ENCODE data around the gene DLST. TPM values are rescaled to one million over a fixed set of nuclear protein-coding genes. Genes with fewer than 3 reads are reported as not detected.

DLST gene
- total and polyA plus RNA-seq, 3 donors from 2014 or later = 82.0 to 98.1 (median 82.8) TPM

GRCh38 chr14:74898083-74898482 is 16.4 kb downstream of the DLST start:
- H3K27ac ChIP-seq = no peak overlapping the region
- intact Hi-C loops (cut with DNase I; ENCODE audit: low total_unique reads) = no loop called here
- 91 to 97% methylated on average over 2 of the region's 2 CpGs for WGBS, 2 donors
- TF ChIP-seq POLR2A (IDR thresholded peaks at IDR 0.05) = no peak
- no peak for TF ChIP-seq CTCF (IDR thresholded peaks at IDR 0.05)
- no peaks in the 10 kb centered on the region for H3K36me3 ChIP-seq (ENCODE audit: low read depth, missing control alignments)
- H3K9me3 ChIP-seq = no peaks in the 10 kb centered on the region
- no peaks in the 10 kb centered on the region for H3K27me3 ChIP-seq
- no peak for DNase-seq
- no peaks in the 10 kb centered on the region for H3K4me1 ChIP-seq
- H3K4me3 ChIP-seq = no peak overlapping the region

- intact Hi-C loops (cut with DNase I; ENCODE audit: low total_unique reads) = no loop called here
- H3K27me3 ChIP-seq = no peaks in the 10 kb centered on the region
- DNase-seq = no peak
- no peak overlapping the region for H3K4me3 ChIP-seq
- no peaks in the 10 kb centered on the region for H3K4me1 ChIP-seq
- no peaks in the 10 kb centered on the region for H3K9me3 ChIP-seq
- 78 to 86% methylated on average over 3 to 5 of the region's 5 CpGs for WGBS, 2 donors
- no peak overlapping the region for H3K27ac ChIP-seq
- TF ChIP-seq POLR2A (IDR thresholded peaks at IDR 0.05) = no peak
- no peak for TF ChIP-seq CTCF (IDR thresholded peaks at IDR 0.05)
- H3K36me3 ChIP-seq (ENCODE audit: low read depth, missing control alignments) = no peaks in the 10 kb centered on the region
Measured at GRCh38 chr14:74898694-74899093, 17.0 kb downstream of the DLST start.

- Histone ChIP-seq H3K9me3 (no peaks in the 10 kb centered on the region), H3K4me1 (peaks cover 7% of the 10 kb centered on the region), H3K36me3 (ENCODE audit: low read depth, missing control alignments) (no peaks in the 10 kb centered on the region), H3K4me3 (no peak overlapping the region), H3K27ac (no peak overlapping the region), H3K27me3 (no peaks in the 10 kb centered on the region)
- 68 to 79% methylated on average over 10 of the region's 10 CpGs for WGBS, 2 donors
- TF ChIP-seq POLR2A (IDR thresholded peaks at IDR 0.05) = no peak
- no peak for TF ChIP-seq CTCF (IDR thresholded peaks at IDR 0.05)
- intact Hi-C loops (cut with DNase I; ENCODE audit: low total_unique reads) = no loop called here
- DNase-seq = no peak
Measured at GRCh38 chr14:74902941-74903705, 21.4 kb downstream of the DLST start.

GRCh38 chr14:74904635-74905503 is 23.2 kb downstream of the DLST start:
- Histone ChIP-seq H3K27me3 (no peaks in the 10 kb centered on the region), H3K4me3 (no peak overlapping the region), H3K9me3 (no peaks in the 10 kb centered on the region), H3K36me3 (ENCODE audit: low read depth, missing control alignments) (no peaks in the 10 kb centered on the region), H3K27ac (no peak overlapping the region), H3K4me1 (peaks cover 7% of the 10 kb centered on the region)
- TF ChIP-seq CTCF (IDR thresholded peaks at IDR 0.05) = no peak
- no peak for TF ChIP-seq POLR2A (IDR thresholded peaks at IDR 0.05)
- WGBS, 2 donors = 72% methylated on average over 6 of the region's 6 CpGs
- intact Hi-C loops (cut with DNase I; ENCODE audit: low total_unique reads) = no loop called here
- peak; percentile 60 for DNase-seq
